ENCODE data around the gene SYF2. TPM values are rescaled to one million over a fixed set of nuclear protein-coding genes. Genes with fewer than 3 reads are reported as not detected.
A peak's percentile ranks its signal among the peaks of the same experiment; 100 is the strongest.

Gene SYF2
- total and polyA plus RNA-seq, 2 of the 13 experiments (the other 11 are each of a cell fraction or from before 2014, with no cell fraction given), result 17.8 to 34.1 TPM

- TF ChIP-seq MLXIP (CRISPR knock-in tag; IDR thresholded peaks at IDR 0.05; ENCODE audit: borderline replicate concordance), result no peak
- TF ChIP-seq KLF9 (CRISPR knock-in tag; IDR thresholded peaks at IDR 0.05; ENCODE audit: low read depth), result no peak
- 0 out of 2 replicates have a peak, but pooled peaks have one; percentile 31 for TF ChIP-seq ZNF34 (CRISPR knock-in tag; IDR thresholded peaks at IDR 0.05; ENCODE audit: borderline replicate concordance)
- no peak for TF ChIP-seq ZMYM2 (CRISPR knock-in tag; IDR thresholded peaks at IDR 0.05)
- TF ChIP-seq ZNF350 (CRISPR knock-in tag; IDR thresholded peaks at IDR 0.05; ENCODE audit: borderline replicate concordance, low read depth), result 0 out of 2 replicates have a peak, but pooled peaks have one; percentile 34
- no peak for TF ChIP-seq ZNF24 (IDR thresholded peaks at IDR 0.05)
- no peak for TF ChIP-seq SIX4 (CRISPR knock-in tag; IDR thresholded peaks at IDR 0.05)
- no peak for TF ChIP-seq IRF1 (CRISPR knock-in tag; IDR thresholded peaks at IDR 0.05; ENCODE audit: low read depth)
- no peak for TF ChIP-seq ARHGAP35 (CRISPR knock-in tag; IDR thresholded peaks at IDR 0.05; ENCODE audit: borderline replicate concordance)
- TF ChIP-seq ZMAT3 (CRISPR knock-in tag; conservative IDR thresholded peaks at IDR 0.05), result no peak
- no peak for TF ChIP-seq ATF2 (CRISPR knock-in tag; IDR thresholded peaks at IDR 0.05)
- TF ChIP-seq TFDP1 (CRISPR knock-in tag; IDR thresholded peaks at IDR 0.05; ENCODE audit: borderline replicate concordance), result no peak
- TF ChIP-seq CBX1 (IDR thresholded peaks at IDR 0.05; ENCODE audit: low read depth), result no peak
- TF ChIP-seq ZNF576 (CRISPR knock-in tag; IDR thresholded peaks at IDR 0.05), result 0 out of 2 replicates have a peak, but pooled peaks have one; percentile 6
- no peak for TF ChIP-seq MXI1 (IDR thresholded peaks at IDR 0.05; ENCODE audit: borderline replicate concordance, low read depth, low read length)
- no peak for TF ChIP-seq ZNF704 (CRISPR knock-in tag; IDR thresholded peaks at IDR 0.05; ENCODE audit: borderline replicate concordance)
- TF ChIP-seq NFYC (CRISPR knock-in tag; IDR thresholded peaks at IDR 0.05), result no peak
- TF ChIP-seq ZSCAN5A (CRISPR knock-in tag; IDR thresholded peaks at IDR 0.05; ENCODE audit: borderline replicate concordance), result no peak
- no peak for TF ChIP-seq GLMP (CRISPR knock-in tag; IDR thresholded peaks at IDR 0.05; ENCODE audit: borderline replicate concordance)
These were observed 14.3 kb upstream of the SYF2 start (continued) for GRCh38 chr1:25246600-25247023.

Data from HepG2 (cell line).